ENCODE results near the gene TUG1.

DNA sequence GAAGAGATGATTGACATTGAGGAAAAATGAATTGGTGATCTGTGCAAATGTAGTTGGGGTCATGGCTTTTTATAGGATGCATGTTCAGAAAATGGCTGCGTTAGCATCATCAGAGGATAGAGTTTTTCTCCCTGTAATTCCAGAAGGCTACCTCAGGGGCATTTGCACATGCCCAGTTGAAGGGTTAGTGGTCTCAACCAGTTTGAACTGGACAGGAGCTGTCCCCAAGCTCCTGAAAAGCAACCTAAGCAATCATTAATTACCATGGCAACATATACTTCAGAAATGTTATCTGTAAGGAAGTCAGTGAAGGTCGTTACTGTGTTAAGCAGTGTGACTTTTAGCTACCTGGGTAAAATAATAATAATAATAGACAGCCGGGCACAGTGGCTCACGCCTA is 29.3 kb downstream of the TUG1 start:
- no peak for TF ChIP-seq POLR2AphosphoS5 (IDR thresholded peaks at IDR 0.05; ENCODE audit: low read depth, low read length)
- TF ChIP-seq, protein P1, sequence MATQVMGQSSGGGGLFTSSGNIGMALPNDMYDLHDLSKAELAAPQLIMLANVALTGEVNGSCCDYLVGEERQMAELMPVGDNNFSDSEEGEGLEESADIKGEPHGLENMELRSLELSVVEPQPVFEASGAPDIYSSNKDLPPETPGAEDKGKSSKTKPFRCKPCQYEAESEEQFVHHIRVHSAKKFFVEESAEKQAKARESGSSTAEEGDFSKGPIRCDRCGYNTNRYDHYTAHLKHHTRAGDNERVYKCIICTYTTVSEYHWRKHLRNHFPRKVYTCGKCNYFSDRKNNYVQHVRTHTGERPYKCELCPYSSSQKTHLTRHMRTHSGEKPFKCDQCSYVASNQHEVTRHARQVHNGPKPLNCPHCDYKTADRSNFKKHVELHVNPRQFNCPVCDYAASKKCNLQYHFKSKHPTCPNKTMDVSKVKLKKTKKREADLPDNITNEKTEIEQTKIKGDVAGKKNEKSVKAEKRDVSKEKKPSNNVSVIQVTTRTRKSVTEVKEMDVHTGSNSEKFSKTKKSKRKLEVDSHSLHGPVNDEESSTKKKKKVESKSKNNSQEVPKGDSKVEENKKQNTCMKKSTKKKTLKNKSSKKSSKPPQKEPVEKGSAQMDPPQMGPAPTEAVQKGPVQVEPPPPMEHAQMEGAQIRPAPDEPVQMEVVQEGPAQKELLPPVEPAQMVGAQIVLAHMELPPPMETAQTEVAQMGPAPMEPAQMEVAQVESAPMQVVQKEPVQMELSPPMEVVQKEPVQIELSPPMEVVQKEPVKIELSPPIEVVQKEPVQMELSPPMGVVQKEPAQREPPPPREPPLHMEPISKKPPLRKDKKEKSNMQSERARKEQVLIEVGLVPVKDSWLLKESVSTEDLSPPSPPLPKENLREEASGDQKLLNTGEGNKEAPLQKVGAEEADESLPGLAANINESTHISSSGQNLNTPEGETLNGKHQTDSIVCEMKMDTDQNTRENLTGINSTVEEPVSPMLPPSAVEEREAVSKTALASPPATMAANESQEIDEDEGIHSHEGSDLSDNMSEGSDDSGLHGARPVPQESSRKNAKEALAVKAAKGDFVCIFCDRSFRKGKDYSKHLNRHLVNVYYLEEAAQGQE (IDR thresholded peaks at IDR 0.05; ENCODE audit: insufficient read depth in 1 of 2, low read depth in 2 of 2, low read length in 2 of 2) = no peak

Measured in PFSK-1 (cell line).